SKM-1 (cell line): ENCODE measurements around the gene DTX1.
"Not testable (repeated sequence)": the region's sequence is repeated elsewhere in the genome, so short reads cannot be mapped to it uniquely, and the experiment has no call there.

ENCODE experiments used
- DNase-seq: peaks from one replicate; lab custom pipeline; 2025; ENCODE audit not compliant: unreplicated experiment; lab: John Stamatoyannopoulos, UW

The DTX1 gene

GRCh38 chr12:113136128-113136989 lies 79.8 kb downstream of the DTX1 start:
- no peak for DNase-seq

- DNase-seq = no peak
These were observed 80.5 kb downstream of the DTX1 start for GRCh38 chr12:113136990-113137511.

- DNase-seq = no peak
These were observed 81.6 kb downstream of the DTX1 start for GRCh38 chr12:113137861-113138783.

- no peak for DNase-seq
These were observed 82.3 kb downstream of the DTX1 start for GRCh38 chr12:113138826-113139225.

- no peak for DNase-seq
These were observed 84.2 kb downstream of the DTX1 start for GRCh38 chr12:113140706-113141105.

- not testable (repeated sequence) for DNase-seq
These were observed 85.2 kb downstream of the DTX1 start for GRCh38 chr12:113141716-113142115.

GRCh38 chr12:113142173-113142885 lies 85.8 kb downstream of the DTX1 start:
- peak; percentile 38 for DNase-seq

- no peak for DNase-seq
These were observed 86.4 kb downstream of the DTX1 start for GRCh38 chr12:113142886-113143332.

- DNase-seq = no peak
These were observed 87.4 kb downstream of the DTX1 start for GRCh38 chr12:113143959-113144358.

- no peak for DNase-seq
These were observed 88.3 kb downstream of the DTX1 start for GRCh38 chr12:113144806-113145205.

- DNase-seq = no peak
These were observed 89.4 kb downstream of the DTX1 start for GRCh38 chr12:113145720-113146551.

- DNase-seq = no peak
These were observed 90.5 kb downstream of the DTX1 start for GRCh38 chr12:113146999-113147398.
